Left forelimb (tissue), 1 donor: ENCODE data around the gene LSM14A.

ENCODE experiments used
- DNase-seq: peaks from one replicate; pipeline ENCODE4 v3.0.0-alpha.2; 2018; ENCODE audit warnings: low spot score

LSM14A gene

GRCh38 chr19:34255546-34255945 lies 83.2 kb downstream of the LSM14A start:
- DNase-seq = no peak

DNA sequence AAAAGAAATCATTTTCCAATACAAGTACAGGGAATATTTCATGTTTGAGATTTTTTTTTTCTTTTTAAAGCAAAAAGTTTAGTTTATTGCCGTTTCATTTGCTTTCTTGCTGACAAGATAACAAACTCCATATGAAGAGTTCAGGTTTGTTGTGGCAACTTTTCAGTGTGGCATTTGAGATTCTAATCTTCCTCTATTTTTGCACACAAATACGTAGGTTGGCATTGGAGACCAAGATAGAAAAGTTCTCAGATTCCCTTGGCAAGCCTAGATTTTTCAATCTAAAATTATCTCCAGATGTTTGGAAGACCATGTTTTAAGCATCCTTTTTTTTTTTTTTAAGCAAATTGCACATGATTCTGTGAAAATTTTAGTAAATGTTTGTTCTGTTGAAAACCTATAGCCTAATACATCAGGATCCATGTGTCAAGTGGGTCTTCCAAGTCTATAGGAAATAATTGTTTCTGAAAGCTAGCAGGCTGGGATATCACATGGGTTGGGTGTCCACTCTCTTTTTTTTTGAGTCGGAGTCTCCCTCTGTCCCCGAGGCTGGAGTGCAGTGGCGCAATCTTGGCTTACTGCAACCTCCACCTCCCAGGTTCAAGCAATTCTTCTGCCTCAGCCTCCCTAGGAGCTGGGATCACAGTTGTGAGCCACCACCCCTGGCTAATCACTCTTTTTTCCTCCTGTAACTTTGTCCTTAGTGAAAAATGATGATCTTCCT lies 84.7 kb downstream of the LSM14A start:
- no peak for DNase-seq

DNA sequence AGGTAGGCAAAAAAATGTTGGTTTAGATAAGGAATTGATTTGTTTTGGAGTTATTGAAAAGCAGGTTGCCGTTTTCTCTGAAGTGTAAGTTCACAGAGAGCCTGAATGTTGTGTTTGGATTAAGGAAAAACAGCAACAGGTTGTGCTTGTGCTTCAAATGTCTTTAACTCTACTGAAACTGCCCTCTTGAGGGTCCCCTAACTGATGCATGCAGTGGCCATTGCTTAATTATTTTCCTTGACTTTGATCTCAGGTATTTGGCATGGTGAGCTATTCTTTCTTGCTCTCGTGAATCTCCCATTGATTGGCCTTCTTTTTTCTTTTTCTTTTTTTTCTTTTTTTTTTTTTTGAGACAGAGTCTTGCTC lies 85.2 kb downstream of the LSM14A start:
- no peak for DNase-seq

GRCh38 chr19:34259367-34260095 lies 87.2 kb downstream of the LSM14A start:
- no peak for DNase-seq

GRCh38 chr19:34260771-34261173 lies 88.5 kb downstream of the LSM14A start:
- no peak for DNase-seq

DNA sequence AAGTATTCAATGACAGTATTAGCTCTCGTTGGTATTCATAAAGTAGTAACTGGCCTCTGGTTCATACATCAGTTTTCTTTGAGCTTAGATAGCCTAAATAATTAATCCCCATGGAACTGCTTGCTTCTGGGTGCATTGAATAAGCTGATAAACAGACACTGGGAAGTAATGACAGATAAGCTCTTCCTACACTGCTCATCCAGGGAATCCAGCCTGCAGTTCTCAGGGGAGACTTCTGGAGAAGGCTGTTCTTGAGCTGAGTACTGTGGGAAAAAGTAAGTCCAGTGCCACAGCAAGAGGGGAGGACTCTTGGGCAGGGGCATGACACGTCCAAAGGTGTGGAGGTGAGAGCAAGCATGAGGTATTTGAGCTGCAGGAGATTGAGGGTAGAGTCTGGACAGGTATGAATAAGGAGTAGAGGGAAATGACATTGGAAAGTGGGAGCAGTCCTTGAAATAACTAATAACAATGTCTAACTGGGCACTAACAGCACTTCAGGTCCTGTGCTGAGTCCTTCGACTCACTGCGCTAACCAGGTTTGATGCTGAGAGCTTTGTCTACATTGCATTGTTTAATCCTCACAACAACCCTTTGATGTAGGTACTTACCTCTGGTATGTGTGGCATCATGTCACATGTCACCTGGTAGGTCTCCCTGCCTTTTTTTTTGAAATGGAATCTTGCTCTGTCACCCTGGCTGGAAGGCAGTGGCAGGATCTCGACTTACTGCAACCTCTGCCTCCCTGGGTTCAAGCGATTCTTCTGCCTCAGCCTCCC lies 89.2 kb downstream of the LSM14A start:
- no peak for DNase-seq

GRCh38 chr19:34263745-34264237 lies 91.5 kb downstream of the LSM14A start:
- no peak for DNase-seq

DNA sequence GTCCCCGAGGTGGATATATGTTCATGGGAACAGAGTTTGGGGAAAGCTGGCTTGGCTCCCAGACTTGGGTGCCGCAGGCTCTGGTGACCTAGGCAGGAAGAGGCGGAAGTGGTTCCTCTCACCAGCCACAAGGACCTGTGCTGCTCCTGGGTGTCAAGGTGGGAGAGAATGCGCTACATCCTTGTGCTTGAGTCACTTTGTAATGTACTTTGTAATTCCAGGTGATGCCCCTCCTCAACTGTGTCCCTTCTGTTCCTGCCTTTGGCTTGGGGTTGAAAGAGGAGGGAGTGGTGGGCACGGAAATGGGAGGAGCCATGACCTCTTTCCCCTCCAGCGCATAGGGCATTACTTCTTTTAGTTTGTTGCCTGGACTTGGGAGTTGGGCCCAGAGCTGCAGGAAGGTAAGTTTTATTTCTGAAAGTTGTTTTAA lies 92.9 kb downstream of the LSM14A start:
- no peak for DNase-seq

DNA sequence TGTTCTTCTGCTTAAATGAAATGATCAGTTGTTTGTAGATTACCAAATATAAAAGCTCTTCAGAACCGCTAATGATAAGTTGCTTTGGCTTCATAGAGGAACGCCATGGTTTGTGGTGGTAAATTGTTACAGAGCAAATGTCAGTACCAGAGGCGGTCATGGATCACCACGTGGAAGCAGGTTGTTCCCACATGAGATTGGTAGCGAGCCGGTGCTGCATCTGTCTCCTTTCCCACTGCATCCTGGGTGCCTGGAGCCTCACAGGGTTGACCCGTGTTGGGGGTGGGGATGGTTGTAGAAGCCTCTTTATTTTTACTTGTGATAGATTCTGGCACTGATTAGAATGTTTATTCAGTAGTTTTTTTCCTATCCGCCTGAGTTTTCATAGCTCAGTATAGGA lies 96.8 kb downstream of the LSM14A start:
- DNase-seq = no peak

DNA sequence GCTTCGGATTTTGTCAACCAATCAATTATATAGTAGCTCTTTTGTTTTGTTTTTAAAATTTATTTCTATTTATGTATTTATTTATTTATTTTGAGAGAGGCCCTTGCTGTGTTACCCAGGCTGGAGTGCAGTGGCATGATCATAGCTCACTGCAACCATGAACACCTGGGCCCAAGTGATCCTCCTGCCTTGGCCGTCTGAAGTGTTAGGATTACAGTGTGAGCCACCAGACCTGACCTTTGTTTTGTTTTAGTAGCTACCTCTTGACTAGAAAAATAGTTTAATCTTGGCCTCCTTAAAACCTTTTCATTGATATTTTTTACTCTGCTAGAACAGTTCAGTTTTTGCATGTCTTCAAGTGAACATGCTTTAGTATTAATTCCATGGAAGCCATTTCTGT lies 97.2 kb downstream of the LSM14A start:
- no peak for DNase-seq

DNA sequence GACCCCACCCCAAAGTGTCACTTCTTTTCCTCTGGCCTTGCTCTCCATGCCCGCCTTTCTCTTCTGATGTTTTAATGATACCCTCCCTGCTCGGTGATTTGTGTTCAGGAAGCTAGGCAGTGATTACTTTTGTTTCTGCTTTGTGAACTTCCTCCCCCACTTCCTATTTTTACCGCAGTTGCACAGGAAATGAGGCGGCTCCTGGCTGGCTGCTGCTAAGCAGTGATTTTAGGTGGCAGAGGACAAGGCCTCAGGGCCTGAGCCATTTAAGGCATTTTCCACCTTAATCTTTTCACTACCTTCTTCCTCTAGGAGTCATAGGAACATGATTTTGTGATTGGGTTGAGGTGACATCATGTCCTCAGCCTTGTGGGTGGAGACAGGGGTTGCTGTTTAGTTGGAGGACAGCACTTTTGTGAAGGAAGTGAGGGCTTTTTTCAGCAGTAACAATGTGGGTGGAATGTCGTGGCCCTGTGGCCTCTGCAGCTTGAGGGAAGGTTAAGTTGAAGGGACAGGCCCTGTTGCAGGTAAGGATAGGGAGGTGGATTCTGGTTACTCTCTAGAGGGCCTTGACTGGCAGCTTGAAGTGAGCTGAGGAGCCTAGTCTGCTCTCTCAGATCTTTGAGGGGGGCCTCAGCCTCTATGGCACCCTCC lies 97.8 kb downstream of the LSM14A start:
- DNase-seq = no peak

GRCh38 chr19:34273121-34273520 lies 100.8 kb downstream of the LSM14A start:
- DNase-seq = no peak

- DNase-seq = no peak
Measured at GRCh38 chr19:34274284-34274826, 102.1 kb downstream of the LSM14A start.

DNA sequence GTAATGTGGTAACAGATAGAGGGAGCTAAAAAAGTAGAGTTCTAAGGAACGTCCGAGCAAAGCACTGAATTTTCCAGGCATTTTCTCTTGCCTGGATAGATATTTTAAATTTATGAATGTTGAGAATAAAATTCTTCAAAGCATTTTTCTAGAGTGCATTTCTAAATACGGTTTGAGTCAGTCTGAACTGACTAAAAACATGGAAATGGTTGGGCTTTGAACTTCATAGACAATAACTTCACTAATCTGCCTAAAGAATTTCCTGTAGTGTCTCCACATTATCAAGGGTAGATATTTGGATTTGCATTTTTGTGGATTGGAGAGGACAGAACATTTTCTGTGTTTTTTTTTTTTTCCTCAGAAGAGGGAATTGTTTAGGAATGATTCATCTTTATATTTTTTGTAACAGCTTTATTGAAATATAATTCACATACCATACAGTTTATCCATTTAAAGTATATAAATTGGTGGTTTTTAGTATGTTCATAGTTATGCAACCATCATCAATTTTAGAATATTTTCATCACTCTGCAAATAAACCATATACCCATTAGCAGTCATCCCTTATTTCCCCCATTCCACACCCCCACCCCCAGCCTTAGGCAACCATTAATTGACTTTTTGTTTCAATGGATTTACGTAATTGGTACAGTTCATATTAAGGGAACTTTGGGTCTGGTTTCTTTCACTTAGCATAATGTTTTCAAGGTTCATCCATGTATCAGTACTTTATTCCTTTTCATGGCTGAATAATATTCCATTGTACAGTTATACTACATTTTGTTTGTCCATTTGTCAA lies 102.7 kb downstream of the LSM14A start:
- no peak for DNase-seq

- DNase-seq = no peak
Measured at GRCh38 chr19:34275705-34276104, 103.4 kb downstream of the LSM14A start.

GRCh38 chr19:34276614-34277013 lies 104.3 kb downstream of the LSM14A start:
- no peak for DNase-seq

- no peak for DNase-seq
Measured at GRCh38 chr19:34277244-34277643, 104.9 kb downstream of the LSM14A start.

DNA sequence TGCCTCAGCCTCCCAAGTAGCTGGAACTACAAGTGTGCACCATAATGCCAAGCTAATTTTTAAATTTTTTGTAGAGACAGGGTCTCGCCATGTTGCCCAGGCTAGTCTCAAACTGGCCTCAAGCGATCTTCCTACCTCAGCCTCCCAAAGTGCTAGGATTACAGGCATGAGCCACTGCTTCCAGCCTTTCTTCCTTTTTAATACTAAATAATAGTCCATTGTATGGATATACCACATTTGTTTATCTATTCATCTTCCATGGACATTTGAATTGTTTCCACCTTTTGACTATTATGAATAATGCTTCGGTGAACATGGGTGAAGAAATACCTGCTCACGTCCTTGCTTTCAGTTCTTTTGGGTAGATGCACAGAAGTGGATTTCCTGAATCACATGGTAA lies 106.5 kb downstream of the LSM14A start:
- no peak for DNase-seq
